GM12875 (cell line): ENCODE data around the gene TMEM271.

Source experiments
- H3K4me3 ChIP-seq: one replicate; pipeline ENCODE4 v1.5.1; 2011; ENCODE audit warnings: low read depth, low read length, control low read depth
- CTCF ChIP-seq: IDR thresholded peaks from 2 replicates; pipeline ENCODE4 v1.5.1; 2011; ENCODE audit warnings: low read depth, mild to moderate bottlenecking, control low read depth, inconsistent platforms, low read length, moderate library complexity, borderline replicate concordance; ENCODE audit not compliant: insufficient read depth

Gene TMEM271

GRCh38 chr4:537436-538264, 38.4 kb downstream of the TMEM271 start:
- no peak overlapping the region for H3K4me3 ChIP-seq
- no peak for TF ChIP-seq CTCF

DNA sequence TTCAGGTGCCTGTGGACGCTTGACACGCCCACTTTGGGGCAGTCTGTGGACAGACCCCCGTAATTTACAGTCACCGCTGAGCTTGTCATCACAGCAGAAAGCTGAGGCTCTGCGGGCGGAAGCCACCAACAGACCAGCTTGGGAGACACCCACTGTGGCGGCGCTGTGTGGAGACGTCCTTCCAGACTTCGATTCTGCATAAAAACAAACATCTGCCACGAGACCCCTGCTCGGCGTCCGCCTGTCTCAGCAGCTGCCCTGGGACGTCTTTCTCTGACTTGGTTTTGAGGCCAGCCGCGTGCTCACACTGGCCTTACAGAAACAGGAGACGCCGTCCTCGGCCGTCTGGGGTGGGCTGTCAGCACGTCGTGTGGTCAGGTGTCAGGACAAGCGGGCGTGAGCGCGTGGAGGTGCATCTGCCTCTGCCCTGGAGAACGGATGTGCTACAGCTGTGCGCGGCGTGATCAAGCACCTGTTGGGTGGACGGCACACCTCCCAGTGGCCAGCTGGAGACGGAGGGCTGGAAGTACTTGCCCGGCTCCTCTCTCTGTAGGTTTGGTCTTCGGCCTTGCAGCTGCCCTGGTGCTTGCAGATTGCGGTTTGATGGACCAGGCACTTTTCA, 39.6 kb downstream of the TMEM271 start:
- no peak overlapping the region for H3K4me3 ChIP-seq
- no peak for TF ChIP-seq CTCF

GRCh38 chr4:535924-536281, 40.2 kb downstream of the TMEM271 start:
- TF ChIP-seq CTCF: no peak
- no peak overlapping the region for H3K4me3 ChIP-seq

DNA sequence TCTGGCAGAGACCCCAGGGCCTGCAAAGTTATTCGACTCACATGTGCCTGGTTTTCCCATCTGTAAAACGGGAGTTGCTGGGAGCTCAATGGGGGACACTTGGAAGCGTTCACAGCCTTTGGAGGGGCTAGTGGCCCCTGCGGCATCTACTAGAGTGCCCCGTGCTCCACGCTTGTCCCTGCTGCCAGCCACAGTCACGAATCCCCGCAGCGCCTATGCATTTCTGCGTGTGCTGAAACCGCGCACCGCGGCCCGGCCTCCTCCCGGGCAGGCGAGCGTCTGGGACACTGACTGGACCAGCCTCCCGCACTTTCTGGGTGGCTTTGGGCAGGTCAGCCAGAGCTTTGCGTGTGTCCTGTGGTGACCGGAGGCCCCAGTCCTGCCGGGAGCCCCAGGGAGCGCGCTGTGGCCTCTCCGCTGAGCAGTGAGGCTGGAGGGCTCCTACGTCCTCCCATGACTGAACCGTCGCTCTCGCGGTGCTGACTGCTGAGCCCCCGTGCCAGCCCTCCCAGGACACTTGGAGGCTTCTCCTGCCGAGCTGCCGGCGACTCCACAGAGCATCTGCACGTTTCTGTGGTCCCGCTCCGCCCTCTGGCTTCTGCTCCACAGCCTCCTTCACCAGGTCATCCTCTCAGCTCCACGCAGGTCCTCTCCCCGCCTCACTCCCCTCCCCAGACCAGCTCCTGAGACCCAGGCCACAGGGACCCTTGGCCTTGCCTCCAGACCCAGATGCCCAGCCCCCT, 40.7 kb downstream of the TMEM271 start:
- H3K4me3 ChIP-seq: no peak overlapping the region
- no peak for TF ChIP-seq CTCF

- H3K4me3 ChIP-seq: no peak overlapping the region
- no peak for TF ChIP-seq CTCF
These were observed 41.4 kb downstream of the TMEM271 start for GRCh38 chr4:534576-535151.

DNA sequence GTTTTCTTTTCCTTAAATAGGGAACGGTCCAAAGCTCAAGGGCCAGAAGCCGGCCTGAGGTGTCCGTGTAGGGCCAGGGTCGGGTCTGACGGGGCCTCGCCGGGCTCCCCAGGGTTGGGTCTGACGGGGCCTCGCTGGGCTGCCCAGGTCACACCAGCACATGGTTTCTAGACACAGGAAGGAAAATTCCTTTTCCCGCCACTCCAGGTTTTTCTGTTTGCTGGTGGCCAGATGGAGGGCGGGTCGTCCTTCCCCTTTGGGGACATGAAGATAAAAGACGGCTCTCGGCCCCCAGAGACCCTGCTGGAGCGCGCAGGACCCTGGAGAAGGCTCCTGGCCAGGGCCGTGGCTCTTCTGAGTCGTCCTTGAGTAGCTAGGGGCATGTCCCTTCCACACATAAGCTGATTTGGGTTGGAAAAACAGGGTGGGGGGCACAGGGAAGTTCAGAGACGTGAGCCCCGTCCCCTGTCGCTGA, 42.0 kb downstream of the TMEM271 start:
- no peak overlapping the region for H3K4me3 ChIP-seq
- TF ChIP-seq CTCF: no peak
